B cell (primary cell): ENCODE results near the gene FOXK1. TPM values are rescaled to one million over a fixed set of nuclear protein-coding genes. Genes with fewer than 3 reads are reported as not detected.

Experiments
- ATAC-seq: fragments of 200-7000 bp; cut with Tn5 transposase; one replicate; pipeline ENCODE4 v1.10.0; 2021; ENCODE audit warnings: low read depth, mild to moderate bottlenecking, moderate number of reproducible peaks, moderate library complexity
- CTCF ChIA-PET: fragments of 350-600 bp; sonication (Branson Sonifier 250); formaldehyde crosslinking; loops from one replicate; lab custom pipeline; 2021; ENCODE audit warnings: antibody characterized with exemption, inconsistent platforms; lab: Charles Lee
- POLR2A ChIA-PET: fragments of 350-600 bp; sonication (Branson Sonifier 250); formaldehyde crosslinking; loops from one replicate; lab custom pipeline; 2021; ENCODE audit warnings: antibody characterized with exemption; lab: Charles Lee
- DNase-seq: peaks from one replicate; pipeline ENCODE4 v3.0.0; 2013
- H2AFZ ChIP-seq: 2 replicates; pipeline ENCODE4 v1.6.1; 2012; ENCODE audit warnings: mild to moderate bottlenecking, low read depth, low read length; ENCODE audit not compliant: insufficient read depth, poor library complexity, severe bottlenecking
- H3K27ac ChIP-seq, 2 donors: 1 replicate in 1 of 2; 2 replicates in 1 of 2; pipeline ENCODE4 v1.5.1; 2012 to 2013; ENCODE audit warnings: low read length in 2 of 2, mild to moderate bottlenecking in 2 of 2, moderate library complexity in 1 of 2
- H3K27me3 ChIP-seq, 4 experiments: fragments of 200-600 bp in 1 of 4; sonication (generic) in 1 of 4; replicated peaks in 1 of 4; 1 replicate in 2 of 4; 2 replicates in 2 of 4; pipeline versions ENCODE4 v1.6.1 to v1.7.0; 2013 to 2016; ENCODE audit warnings: low read length in 3 of 4, mild to moderate bottlenecking in 2 of 4, mixed read lengths in 1 of 4, moderate library complexity in 1 of 4; ENCODE audit not compliant: insufficient read depth in 4 of 4, control insufficient read depth in 3 of 4; ENCODE audit errors: control extremely low read depth in 1 of 4
- H3K36me3 ChIP-seq, 2 experiments: replicated peaks in 1 of 2; 1 replicate in 1 of 2; 2 replicates in 1 of 2; pipeline versions ENCODE4 v1.6.1 to v1.7.1; 2013; ENCODE audit warnings: low read length in 1 of 2; ENCODE audit not compliant: insufficient read depth in 2 of 2, control insufficient read depth in 1 of 2; ENCODE audit errors: control extremely low read depth in 1 of 2, extremely low read depth in 1 of 2
- H3K4me1 ChIP-seq, 2 donors: fragments of 200-600 bp in 1 of 2; sonication (generic) in 1 of 2; 1 replicate in 1 of 2; 2 replicates in 1 of 2; pipeline versions ENCODE4 v1.5.1 to v1.6.1; 2013 to 2017; ENCODE audit warnings: low read length in 2 of 2; ENCODE audit not compliant: control insufficient read depth in 2 of 2, insufficient read depth in 2 of 2
- H3K4me2 ChIP-seq: replicated peaks from 2 replicates; pipeline ENCODE3; 2012; ENCODE audit warnings: mild to moderate bottlenecking, low read depth, low read length; ENCODE audit not compliant: poor library complexity, severe bottlenecking
- H3K4me3 ChIP-seq, 5 experiments: fragments of 200-600 bp in 1 of 5; sonication (generic) in 1 of 5; 1 replicate in 3 of 5; 2 replicates in 2 of 5; pipeline versions ENCODE4 v1.5.1 to v1.7.0; 2011 to 2016; ENCODE audit warnings: low read length in 4 of 5, mild to moderate bottlenecking in 4 of 5, low read depth in 2 of 5, control low read depth in 1 of 5, moderate library complexity in 1 of 5; ENCODE audit not compliant: insufficient read depth in 1 of 5; ENCODE audit errors: control extremely low read depth in 1 of 5, extremely low read depth in 1 of 5
- H3K79me2 ChIP-seq: fragments of 200-600 bp; sonication (generic); one replicate; pipeline ENCODE4 v1.6.0; 2016; ENCODE audit warnings: low read length; ENCODE audit not compliant: control insufficient read depth, insufficient read depth
- H3K9ac ChIP-seq: fragments of 200-600 bp; sonication (generic); 2 replicates; pipeline ENCODE4 v1.6.1; 2017; ENCODE audit warnings: mild to moderate bottlenecking, low read length, moderate library complexity
- H3K9me3 ChIP-seq, 3 donors: one replicate each; pipeline versions ENCODE4 v1.6.1 to v1.7.1; 2013; ENCODE audit warnings: low read length in 2 of 3; ENCODE audit not compliant: control insufficient read depth in 2 of 3, insufficient read depth in 1 of 3; ENCODE audit errors: control extremely low read depth in 1 of 3
- H4K20me1 ChIP-seq: 2 replicates; pipeline ENCODE4 v1.6.0; 2012; ENCODE audit warnings: mild to moderate bottlenecking, low read length; ENCODE audit not compliant: insufficient read depth, control insufficient read depth, poor library complexity, severe bottlenecking
- H3K27ac Mint-ChIP-seq: one replicate; pipeline ENCODE4 v1.8.0; 2021; ENCODE audit warnings: mixed read lengths
- H3K27me3 Mint-ChIP-seq: one replicate; pipeline ENCODE4 v1.8.0; 2021; ENCODE audit warnings: mixed read lengths
- H3K4me1 Mint-ChIP-seq: one replicate; pipeline ENCODE4 v1.8.0; 2021; ENCODE audit warnings: mixed read lengths
- H3K4me3 Mint-ChIP-seq: one replicate; pipeline ENCODE4 v1.8.0; 2021; ENCODE audit warnings: mixed read lengths
- H3K9me3 Mint-ChIP-seq: one replicate; pipeline ENCODE4 v1.8.0; 2022; ENCODE audit warnings: mixed read lengths; ENCODE audit not compliant: insufficient read depth
- EZH2 ChIP-seq: IDR thresholded peaks from 2 replicates; pipeline ENCODE4 v1.6.1; 2012; ENCODE audit warnings: borderline replicate concordance, low read depth, mild to moderate bottlenecking, moderate library complexity, low read length; ENCODE audit not compliant: insufficient read depth, poor library complexity, severe bottlenecking
- WGBS: methylation state at CpG from one replicate; pipeline ENCODE4 v1.1.5; 2013; ENCODE audit warnings: missing lambda C conversion rate; ENCODE audit not compliant: insufficient coverage; 5-methylcytosine and 5-hydroxymethylcytosine counted together
- intact Hi-C: fragments of 100-400 bp; cut with micrococcal nuclease; formaldehyde crosslinking; loops from one replicate; pipeline ENCODE4 v1.10.0; 2022
- polyA plus RNA-seq: library from polyadenylated mRNA; depleted of rRNA; stranded (reverse); fragments of >200 nt; gene quantifications from 2 replicates; pipeline ENCODE4 v1.2.3, GENCODE V29; 2012
- total RNA-seq, 2 donors: library from RNA; stranded (reverse); fragments of 120-200 nt in 1 of 2; gene quantifications; 1 replicate in 1 of 2; 2 replicates in 1 of 2; pipeline versions ENCODE4 v1.2.3 to v1.2.4, GENCODE V29; 2013 to 2022
- TF ChIP-seq, protein P1 (sequence below): fragments of 200-600 bp; IDR thresholded peaks from one replicate; pipeline ENCODE4 v1.8.0; 2022; ENCODE audit warnings: antibody characterized with exemption, mild to moderate bottlenecking

The FOXK1 gene
- total and polyA plus RNA-seq, 2 donors (not counting 1 experiment from before 2014, with no cell fraction given) = 17.9 to 56.2 TPM

DNA sequence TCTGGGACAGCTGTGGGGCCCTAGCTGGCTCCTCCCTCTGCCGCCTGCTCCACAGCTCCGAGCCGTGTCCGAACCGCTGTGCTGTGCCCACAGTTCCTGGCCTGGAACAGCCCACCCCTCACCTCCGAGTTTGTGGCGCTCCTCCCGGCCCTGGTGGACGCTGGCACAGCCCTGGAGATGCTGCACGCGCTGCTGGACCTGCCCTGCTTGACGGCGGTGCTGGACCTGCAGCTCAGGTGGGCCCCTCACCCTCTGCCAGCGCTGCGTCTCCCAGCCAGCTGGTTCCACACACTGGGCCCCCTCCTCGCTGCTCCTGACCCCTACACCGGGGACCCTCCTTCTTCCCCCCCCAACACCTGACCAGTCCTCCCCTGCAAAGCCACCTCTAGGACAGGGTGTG lies 105.4 kb downstream of the FOXK1 start:
- H3K27ac ChIP-seq = no peak overlapping the region
- TF ChIP-seq, protein P1, sequence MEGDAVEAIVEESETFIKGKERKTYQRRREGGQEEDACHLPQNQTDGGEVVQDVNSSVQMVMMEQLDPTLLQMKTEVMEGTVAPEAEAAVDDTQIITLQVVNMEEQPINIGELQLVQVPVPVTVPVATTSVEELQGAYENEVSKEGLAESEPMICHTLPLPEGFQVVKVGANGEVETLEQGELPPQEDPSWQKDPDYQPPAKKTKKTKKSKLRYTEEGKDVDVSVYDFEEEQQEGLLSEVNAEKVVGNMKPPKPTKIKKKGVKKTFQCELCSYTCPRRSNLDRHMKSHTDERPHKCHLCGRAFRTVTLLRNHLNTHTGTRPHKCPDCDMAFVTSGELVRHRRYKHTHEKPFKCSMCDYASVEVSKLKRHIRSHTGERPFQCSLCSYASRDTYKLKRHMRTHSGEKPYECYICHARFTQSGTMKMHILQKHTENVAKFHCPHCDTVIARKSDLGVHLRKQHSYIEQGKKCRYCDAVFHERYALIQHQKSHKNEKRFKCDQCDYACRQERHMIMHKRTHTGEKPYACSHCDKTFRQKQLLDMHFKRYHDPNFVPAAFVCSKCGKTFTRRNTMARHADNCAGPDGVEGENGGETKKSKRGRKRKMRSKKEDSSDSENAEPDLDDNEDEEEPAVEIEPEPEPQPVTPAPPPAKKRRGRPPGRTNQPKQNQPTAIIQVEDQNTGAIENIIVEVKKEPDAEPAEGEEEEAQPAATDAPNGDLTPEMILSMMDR = no peak
- no peak for TF ChIP-seq EZH2
- H3K36me3 ChIP-seq = peaks cover 0 to 70% of the 10 kb centered on the region in 2 experiments
- POLR2A ChIA-PET = interaction anchor here (0.5 kb wide), 1 partner anchor 355 kb away, joined by 4 read pairs; no protein-coding TSS in a partner anchor
- WGBS = 99% methylated on average over 17 of the region's 17 CpGs
- intact Hi-C loops = no loop called here
- peaks cover 2% of the 10 kb centered on the region for H3K4me1 Mint-ChIP-seq
- H3K4me3 ChIP-seq = no peak overlapping the region
- no peak overlapping the region for H3K9ac ChIP-seq
- H3K4me3 Mint-ChIP-seq = no peak overlapping the region
- H3K4me1 ChIP-seq = peaks cover 0 to 4% of the 10 kb centered on the region in 2 donors
- CTCF ChIA-PET = interaction anchor here (1.0 kb wide), 1 partner anchor 11 kb away, joined by 3 read pairs; no protein-coding TSS in a partner anchor
- ATAC-seq = no peak
- H3K4me2 ChIP-seq = no peak overlapping the region
- no peak overlapping the region for H3K27ac Mint-ChIP-seq
- H4K20me1 ChIP-seq = peaks cover 36% of the 10 kb centered on the region
- no peaks in the 10 kb centered on the region for H3K9me3 Mint-ChIP-seq
- no peaks in the 10 kb centered on the region for H3K27me3 Mint-ChIP-seq
- no peaks in the 10 kb centered on the region for H3K27me3 ChIP-seq
- DNase-seq = no peak
- H2AFZ ChIP-seq = no peak overlapping the region
- H3K79me2 ChIP-seq = peaks cover 3% of the 10 kb centered on the region
- H3K9me3 ChIP-seq = peaks cover 0 to 9% (median 0%) of the 10 kb centered on the region in 3 donors

DNA sequence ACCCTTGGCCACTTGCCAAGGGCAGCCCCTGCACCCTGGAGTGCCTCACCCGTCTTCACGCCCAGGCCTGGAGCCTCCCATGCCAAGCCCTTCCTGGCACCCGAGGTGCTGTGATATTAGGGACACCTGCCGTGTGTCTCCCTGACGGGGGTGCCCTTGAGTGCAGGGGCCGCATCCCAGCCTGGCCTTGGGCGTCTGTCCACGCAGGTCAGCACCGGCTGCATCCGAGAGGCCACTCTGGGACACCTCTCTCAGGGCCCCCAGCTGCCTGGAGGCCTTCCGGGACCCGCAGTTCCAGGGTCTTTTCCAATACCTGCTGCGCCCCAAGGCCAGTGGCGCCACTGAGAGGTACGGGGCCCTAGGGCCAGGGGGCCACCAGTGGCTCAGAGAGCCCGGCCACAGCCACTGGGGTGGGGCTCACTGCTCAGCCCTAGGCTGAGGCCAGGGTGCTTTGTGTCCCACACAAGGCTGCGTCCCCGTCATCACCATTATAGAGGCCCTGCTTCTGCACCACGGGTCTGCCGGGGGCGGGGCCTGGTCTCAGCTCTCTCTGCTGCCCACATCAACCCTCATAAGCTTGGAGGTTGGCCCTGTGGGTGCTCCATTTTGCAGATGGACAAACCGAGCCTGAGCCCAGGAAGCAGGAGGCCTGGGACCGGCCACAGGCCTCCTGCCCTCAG lies 106.0 kb downstream of the FOXK1 start:
- H3K36me3 ChIP-seq = peaks cover 0 to 69% of the 10 kb centered on the region in 2 experiments
- ATAC-seq (no peak), DNase-seq (no peak)
- no peak overlapping the region for H3K4me2 ChIP-seq
- H4K20me1 ChIP-seq = peaks cover 31% of the 10 kb centered on the region
- Mint-ChIP-seq H3K9me3 (no peaks in the 10 kb centered on the region), H3K4me1 (peaks cover 2% of the 10 kb centered on the region), H3K27me3 (no peaks in the 10 kb centered on the region), H3K4me3 (no peak overlapping the region), H3K27ac (no peak overlapping the region)
- peaks cover 0 to 14% (median 0%) of the 10 kb centered on the region in 3 donors for H3K9me3 ChIP-seq
- H3K79me2 ChIP-seq = peaks cover 3% of the 10 kb centered on the region
- 92% methylated on average over 23 of the region's 23 CpGs for whole genome bisulfite sequencing
- H3K27ac ChIP-seq = no peak overlapping the region
- no peaks in the 10 kb centered on the region for H3K27me3 ChIP-seq
- no peak for TF ChIP-seq EZH2
- TF ChIP-seq, protein P1 = no peak
- POLR2A ChIA-PET = interaction anchor here (0.5 to 0.6 kb wide), 2 partner anchors 28 to 355 kb away, joined by 3 to 4 read pairs; no protein-coding TSS in a partner anchor
- no peak overlapping the region for H3K4me3 ChIP-seq
- intact Hi-C loops = no loop called here
- CTCF ChIA-PET = interaction anchor here (1.0 kb wide), 1 partner anchor 10 kb away, joined by 3 read pairs; no protein-coding TSS in a partner anchor
- H3K9ac ChIP-seq = no peak overlapping the region
- H2AFZ ChIP-seq = no peak overlapping the region
- peaks cover 0 to 9% of the 10 kb centered on the region in 2 donors for H3K4me1 ChIP-seq
